KMS-11 (cell line): Measurements from ENCODE around the gene ARHGAP4.

Source experiments
- H2AFZ ChIP-seq: fragments of 200-600 bp; sonication (generic); 2 replicates; pipeline ENCODE4 v1.6.1; 2016; ENCODE audit warnings: antibody characterized with exemption, mixed run types, low read depth
- H3K27ac ChIP-seq: fragments of 200-600 bp; sonication (generic); 2 replicates; pipeline ENCODE4 v1.6.1; 2016; ENCODE audit warnings: mild to moderate bottlenecking, mixed run types
- H3K27me3 ChIP-seq: fragments of 200-600 bp; sonication (generic); 2 replicates; pipeline ENCODE4 v1.6.1; 2017; ENCODE audit warnings: mild to moderate bottlenecking, low read depth, mixed run types, moderate library complexity; ENCODE audit not compliant: insufficient read depth
- H3K36me3 ChIP-seq: fragments of 200-600 bp; sonication (generic); 2 replicates; pipeline ENCODE4 v1.6.1; 2017; ENCODE audit warnings: mild to moderate bottlenecking, mixed run types; ENCODE audit not compliant: insufficient read depth
- H3K4me1 ChIP-seq: fragments of 200-600 bp; sonication (generic); 2 replicates; pipeline ENCODE4 v1.6.1; 2016; ENCODE audit warnings: mild to moderate bottlenecking, low read depth, mixed run types; ENCODE audit not compliant: poor library complexity, severe bottlenecking
- H3K4me2 ChIP-seq: fragments of 200-600 bp; sonication (generic); 2 replicates; pipeline ENCODE4 v1.7.0; 2016; ENCODE audit warnings: mild to moderate bottlenecking, mixed run types
- H3K4me3 ChIP-seq: fragments of 200-600 bp; sonication (generic); IDR thresholded peaks from 2 replicates; pipeline ENCODE4 v1.6.1; 2017; ENCODE audit warnings: low read depth, low read length, mixed read lengths; ENCODE audit not compliant: insufficient read depth
- H3K79me2 ChIP-seq: fragments of 200-600 bp; sonication (generic); 2 replicates; pipeline ENCODE4 v1.6.1; 2016; ENCODE audit warnings: low read depth, mixed run types; ENCODE audit not compliant: insufficient read depth
- H3K9ac ChIP-seq: fragments of 200-600 bp; sonication (generic); 2 replicates; pipeline ENCODE4 v1.6.1; 2016; ENCODE audit warnings: mild to moderate bottlenecking, mixed run types
- H4K20me1 ChIP-seq: fragments of 200-600 bp; sonication (generic); 2 replicates; pipeline ENCODE4 v1.6.1; 2016; ENCODE audit warnings: mild to moderate bottlenecking, mixed run types; ENCODE audit not compliant: insufficient read depth
- TF ChIP-seq, protein P1 (sequence below): fragments of 200-600 bp; sonication (generic); conservative IDR thresholded peaks from 2 replicates; pipeline ENCODE4 v1.6.1; 2017; ENCODE audit warnings: low read depth, mild to moderate bottlenecking, antibody characterized with exemption, low read length, moderate library complexity, mixed read lengths

The ARHGAP4 gene

DNA sequence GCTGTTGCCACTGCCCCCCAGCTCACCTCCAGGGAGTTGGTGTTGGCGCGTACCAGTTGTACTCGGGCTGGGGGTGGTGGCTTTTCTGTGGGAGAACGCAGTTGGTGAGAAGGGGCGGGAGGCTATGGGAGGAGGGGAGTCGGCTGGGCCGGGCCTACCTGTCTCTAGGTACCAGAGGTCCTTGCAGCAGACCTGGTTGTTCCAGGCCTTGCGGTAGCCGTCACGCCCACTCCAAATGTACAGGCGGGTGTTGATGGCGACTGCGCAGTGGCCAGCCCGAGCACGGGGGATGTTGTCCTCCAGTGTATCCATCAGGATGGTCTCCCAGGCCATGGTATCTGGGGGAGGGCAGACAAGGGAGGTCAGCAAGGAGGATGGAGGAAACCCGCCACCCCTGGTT lies 34.0 kb upstream of the ARHGAP4 start:
- Histone ChIP-seq H3K4me1 (no peaks in the 10 kb centered on the region), H3K4me3 (no peak overlapping the region), H3K4me2 (no peak overlapping the region), H3K9ac (no peak overlapping the region), H3K27me3 (no peaks in the 10 kb centered on the region), H2AFZ (no peak overlapping the region), H3K36me3 (peaks cover 3% of the 10 kb centered on the region; the same call in 1 of the 2 replicates), H4K20me1 (no peaks in the 10 kb centered on the region), H3K27ac (no peak overlapping the region), H3K79me2 (peaks cover 25% of the 10 kb centered on the region)
- TF ChIP-seq, protein P1, sequence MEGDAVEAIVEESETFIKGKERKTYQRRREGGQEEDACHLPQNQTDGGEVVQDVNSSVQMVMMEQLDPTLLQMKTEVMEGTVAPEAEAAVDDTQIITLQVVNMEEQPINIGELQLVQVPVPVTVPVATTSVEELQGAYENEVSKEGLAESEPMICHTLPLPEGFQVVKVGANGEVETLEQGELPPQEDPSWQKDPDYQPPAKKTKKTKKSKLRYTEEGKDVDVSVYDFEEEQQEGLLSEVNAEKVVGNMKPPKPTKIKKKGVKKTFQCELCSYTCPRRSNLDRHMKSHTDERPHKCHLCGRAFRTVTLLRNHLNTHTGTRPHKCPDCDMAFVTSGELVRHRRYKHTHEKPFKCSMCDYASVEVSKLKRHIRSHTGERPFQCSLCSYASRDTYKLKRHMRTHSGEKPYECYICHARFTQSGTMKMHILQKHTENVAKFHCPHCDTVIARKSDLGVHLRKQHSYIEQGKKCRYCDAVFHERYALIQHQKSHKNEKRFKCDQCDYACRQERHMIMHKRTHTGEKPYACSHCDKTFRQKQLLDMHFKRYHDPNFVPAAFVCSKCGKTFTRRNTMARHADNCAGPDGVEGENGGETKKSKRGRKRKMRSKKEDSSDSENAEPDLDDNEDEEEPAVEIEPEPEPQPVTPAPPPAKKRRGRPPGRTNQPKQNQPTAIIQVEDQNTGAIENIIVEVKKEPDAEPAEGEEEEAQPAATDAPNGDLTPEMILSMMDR = no peak

DNA sequence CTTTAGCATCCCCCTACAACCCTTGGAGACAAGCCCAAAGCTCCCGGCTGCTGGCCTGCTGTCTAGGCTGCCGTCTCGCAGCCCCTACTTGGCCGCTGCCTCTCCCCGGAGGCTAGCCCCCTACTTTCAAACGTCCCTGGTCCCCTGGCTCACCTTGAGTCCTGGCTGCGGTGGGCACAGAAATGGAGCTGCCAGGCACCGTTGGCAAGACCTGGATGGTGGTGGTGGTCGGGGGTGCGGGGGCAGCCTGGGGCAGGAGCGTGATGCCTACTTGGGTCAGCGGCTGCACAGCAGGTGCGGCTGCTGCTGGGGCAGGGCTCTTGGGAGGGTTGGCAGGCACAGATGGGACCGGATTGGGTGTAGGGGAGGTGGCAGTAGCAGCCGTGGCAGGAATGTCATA lies 33.6 kb upstream of the ARHGAP4 start:
- Histone ChIP-seq H3K27ac (no peak overlapping the region), H3K4me3 (no peak overlapping the region), H3K36me3 (peaks cover 3% of the 10 kb centered on the region; the same call in 1 of the 2 replicates), H3K27me3 (no peaks in the 10 kb centered on the region), H3K9ac (no peak overlapping the region), H3K79me2 (peaks cover 21% of the 10 kb centered on the region; the same call in 1 of the 2 replicates), H4K20me1 (no peaks in the 10 kb centered on the region), H3K4me1 (no peaks in the 10 kb centered on the region), H3K4me2 (no peak overlapping the region), H2AFZ (no peak overlapping the region)
- TF ChIP-seq, protein P1 = no peak

DNA sequence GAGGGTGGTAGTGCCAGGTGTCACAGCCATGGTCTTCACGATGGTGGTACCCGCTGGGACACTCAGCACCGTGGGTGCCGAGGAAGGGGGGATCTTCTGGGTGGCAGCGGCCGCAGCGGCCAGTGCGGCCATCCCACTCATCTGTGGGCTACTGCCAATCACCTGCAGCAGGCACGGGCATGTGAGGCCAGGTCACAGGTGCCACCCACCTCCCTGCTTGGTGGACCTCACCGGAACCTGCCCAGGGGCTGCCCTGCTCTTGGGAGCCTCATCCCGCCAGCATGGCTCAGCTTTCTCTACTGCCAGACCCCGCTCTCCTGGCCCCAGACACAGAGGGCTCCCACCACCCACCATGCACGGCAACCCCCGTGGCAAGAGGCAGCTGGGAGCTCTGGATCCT lies 32.5 kb upstream of the ARHGAP4 start:
- Histone ChIP-seq H3K79me2 (peaks cover 14% of the 10 kb centered on the region; the same call in 1 of the 2 replicates), H3K27me3 (no peaks in the 10 kb centered on the region), H4K20me1 (no peaks in the 10 kb centered on the region), H3K9ac (no peak overlapping the region), H3K4me1 (no peaks in the 10 kb centered on the region), H3K4me3 (no peak overlapping the region), H3K27ac (no peak overlapping the region), H3K4me2 (no peak overlapping the region), H2AFZ (no peak overlapping the region), H3K36me3 (peaks cover 3% of the 10 kb centered on the region; the same call in 1 of the 2 replicates)
- TF ChIP-seq, protein P1 = no peak

DNA sequence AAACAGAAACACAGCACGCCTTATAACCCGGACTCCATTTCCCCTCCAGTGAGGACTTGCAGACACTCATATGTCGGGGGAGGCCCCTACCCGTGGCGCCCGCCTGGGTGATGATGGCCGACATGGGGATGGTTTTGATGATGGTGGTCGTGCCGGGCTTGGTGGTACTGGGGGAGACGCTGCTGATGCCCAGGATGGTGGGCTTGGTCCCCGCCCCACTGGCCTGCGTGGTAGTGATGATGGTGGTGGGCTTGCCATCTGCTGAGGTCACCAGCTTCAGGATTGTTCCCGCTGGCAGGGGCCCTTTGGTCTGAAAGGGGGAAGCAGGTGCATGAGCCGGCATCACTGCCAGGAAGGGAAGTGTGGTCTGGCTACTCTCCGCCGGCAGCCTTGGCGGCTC lies 31.2 kb upstream of the ARHGAP4 start:
- H3K4me2 ChIP-seq = no peak overlapping the region
- peaks cover 3% of the 10 kb centered on the region; the same call in 1 of the 2 replicates for H3K36me3 ChIP-seq
- peaks cover 1% of the 10 kb centered on the region; the same call in 1 of the 2 replicates for H3K79me2 ChIP-seq
- no peaks in the 10 kb centered on the region for H4K20me1 ChIP-seq
- H3K4me1 ChIP-seq = no peaks in the 10 kb centered on the region
- H2AFZ ChIP-seq = no peak overlapping the region
- no peak overlapping the region for H3K4me3 ChIP-seq
- TF ChIP-seq, protein P1 = no peak
- no peak overlapping the region for H3K9ac ChIP-seq
- no peaks in the 10 kb centered on the region for H3K27me3 ChIP-seq
- no peak overlapping the region for H3K27ac ChIP-seq
